Smooth muscle cell (in vitro differentiated cells): ENCODE results near the gene ARHGDIA. TPM values are rescaled to one million over a fixed set of nuclear protein-coding genes. Genes with fewer than 3 reads are reported as not detected.

Source experiments
- DNase-seq: peaks from one replicate; lab custom pipeline; 2025; ENCODE audit not compliant: unreplicated experiment; lab: John Stamatoyannopoulos, UW
- H2AFZ ChIP-seq: fragments of 200-600 bp; sonication (generic); 2 replicates; pipeline ENCODE4 v1.6.0; 2016; ENCODE audit warnings: antibody characterized with exemption, low read depth, mild to moderate bottlenecking
- H3F3A ChIP-seq: fragments of 200-600 bp; sonication (generic); 2 replicates; pipeline ENCODE4 v1.6.0; 2017; ENCODE audit warnings: antibody characterized with exemption, low read depth
- H3K27ac ChIP-seq: fragments of 200-600 bp; sonication (generic); 2 replicates; pipeline ENCODE4 v1.5.1; 2016; ENCODE audit warnings: low read depth, mild to moderate bottlenecking
- H3K27me3 ChIP-seq: fragments of 200-600 bp; sonication (generic); 2 replicates; pipeline ENCODE4 v1.6.1; 2016; ENCODE audit warnings: low read depth, mild to moderate bottlenecking
- H3K36me3 ChIP-seq: fragments of 200-600 bp; sonication (generic); 2 replicates; pipeline ENCODE4 v1.5.1; 2016; ENCODE audit warnings: low read depth
- H3K4me1 ChIP-seq: fragments of 200-600 bp; sonication (generic); 2 replicates; pipeline ENCODE4 v1.5.1; 2016; ENCODE audit warnings: low read depth
- H3K4me2 ChIP-seq: fragments of 200-600 bp; sonication (generic); 2 replicates; pipeline ENCODE4 v1.6.0; 2016; ENCODE audit warnings: mild to moderate bottlenecking
- H3K4me3 ChIP-seq: fragments of 200-600 bp; sonication (generic); 2 replicates; pipeline ENCODE4 v1.5.1; 2016; ENCODE audit warnings: mild to moderate bottlenecking
- H3K79me2 ChIP-seq: fragments of 200-600 bp; sonication (generic); 2 replicates; pipeline ENCODE4 v1.6.0; 2016; ENCODE audit warnings: low read depth, mild to moderate bottlenecking
- H3K9ac ChIP-seq: fragments of 200-600 bp; sonication (generic); 2 replicates; pipeline ENCODE4 v1.6.0; 2016; ENCODE audit warnings: low read depth
- H3K9me3 ChIP-seq: fragments of 200-600 bp; sonication (generic); replicated peaks from 2 replicates; pipeline ENCODE4 v1.5.1; 2016; ENCODE audit warnings: low read depth
- H4K20me1 ChIP-seq: fragments of 200-600 bp; sonication (generic); 2 replicates; pipeline ENCODE4 v1.6.0; 2016; ENCODE audit warnings: low read depth
- CTCF ChIP-seq: fragments of 200-600 bp; sonication (generic); IDR thresholded peaks from 2 replicates; pipeline ENCODE4 v1.5.1; 2017; ENCODE audit warnings: borderline replicate concordance, mild to moderate bottlenecking, antibody characterized with exemption; ENCODE audit not compliant: insufficient read depth, poor library complexity, severe bottlenecking
- WGBS: methylation state at CpG from one replicate; pipeline ENCODE4 v1.1.7; 2016; ENCODE audit warnings: low lambda C conversion rate; 5-methylcytosine and 5-hydroxymethylcytosine counted together
- polyA plus RNA-seq: library from polyadenylated mRNA; unstranded; fragments of >200 nt; fragmentation: Nextera tagmentation; extraction: Ambion mirVana; gene quantifications from 2 replicates; pipeline ENCODE4 v1.2.1, GENCODE V29; 2016
- total RNA-seq: library from RNA; depleted of rRNA; stranded (reverse); fragments of >200 nt; gene quantifications from 2 replicates; pipeline ENCODE4 v1.2.3, GENCODE V29; 2014

ARHGDIA gene
- total and polyA plus RNA-seq, 2 experiments from 2014 or later, result 256 to 360 TPM

DNA sequence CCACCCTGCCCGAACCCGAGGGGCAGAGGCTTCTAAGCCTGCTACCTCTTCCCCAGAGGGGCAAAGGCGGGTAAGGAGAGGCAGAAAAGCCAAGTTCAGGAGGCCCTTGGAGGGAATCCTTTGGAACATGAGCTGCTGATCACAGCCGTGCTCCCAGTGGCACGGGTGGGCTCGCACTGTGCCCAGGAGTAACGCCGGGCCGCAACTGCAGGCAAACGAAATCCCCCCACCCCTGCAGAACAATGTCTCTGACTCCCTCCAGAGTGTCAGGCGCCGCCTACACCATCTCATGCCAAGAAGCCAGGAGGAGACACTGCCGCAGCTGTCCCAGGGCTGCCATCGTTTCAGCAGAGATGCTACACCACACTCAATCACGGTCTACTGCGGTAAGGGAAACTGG, 19.7 kb downstream of the ARHGDIA start:
- H2AFZ ChIP-seq, result no peak overlapping the region
- H3K36me3 ChIP-seq, result peaks cover 10% of the 10 kb centered on the region
- 98% methylated on average over 16 of the region's 16 CpGs for WGBS
- H3K4me1 ChIP-seq, result no peaks in the 10 kb centered on the region
- no peak overlapping the region for H3K4me3 ChIP-seq
- no peak overlapping the region for H3K4me2 ChIP-seq
- H3K79me2 ChIP-seq, result peaks cover 72% of the 10 kb centered on the region
- H3K27me3 ChIP-seq, result no peaks in the 10 kb centered on the region
- H3K9me3 ChIP-seq, result no peaks in the 10 kb centered on the region
- TF ChIP-seq CTCF, result no peak
- H3K9ac ChIP-seq, result no peak overlapping the region
- H3F3A ChIP-seq, result peaks cover 11% of the 10 kb centered on the region
- H3K27ac ChIP-seq, result no peak overlapping the region
- DNase-seq, result no peak
- H4K20me1 ChIP-seq, result peaks cover 98% of the 10 kb centered on the region

DNA sequence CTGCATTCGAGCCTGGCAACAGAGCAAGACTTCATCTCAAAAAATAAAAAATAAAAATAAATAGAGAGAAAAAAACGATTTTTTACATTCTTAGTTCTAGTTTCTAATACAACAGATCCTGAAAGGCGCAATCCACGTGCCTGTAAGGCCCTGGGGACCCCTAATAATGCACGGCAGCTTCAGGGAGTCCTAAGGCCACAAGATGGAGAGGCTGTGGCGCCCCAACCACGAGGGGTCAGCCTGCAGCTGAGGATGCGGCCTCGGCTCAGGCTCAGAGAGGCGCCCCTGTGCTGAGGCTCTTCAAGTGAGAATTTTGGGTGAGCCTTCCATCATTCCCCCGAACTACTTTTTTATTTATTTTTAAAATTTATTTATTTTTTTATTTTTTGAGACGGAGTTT, 21.7 kb downstream of the ARHGDIA start:
- DNase-seq, result no peak
- 98% methylated on average over 12 of the region's 12 CpGs for WGBS
- Histone ChIP-seq H3K4me3 (no peak overlapping the region), H3F3A (peaks cover 30% of the 10 kb centered on the region), H3K79me2 (peaks cover 53% of the 10 kb centered on the region), H3K36me3 (peaks cover 16% of the 10 kb centered on the region), H3K4me2 (no peak overlapping the region), H2AFZ (no peak overlapping the region), H3K27ac (no peak overlapping the region), H4K20me1 (peaks cover 98% of the 10 kb centered on the region), H3K4me1 (no peaks in the 10 kb centered on the region), H3K9me3 (no peaks in the 10 kb centered on the region), H3K9ac (no peak overlapping the region), H3K27me3 (no peaks in the 10 kb centered on the region)
- no peak for TF ChIP-seq CTCF

- TF ChIP-seq CTCF, result no peak
- 93% methylated on average over 24 of the region's 24 CpGs for WGBS
Measured at GRCh38 chr17:81846743-81847689, 24.1 kb downstream of the ARHGDIA start.

More at GRCh38 chr17:81846743-81847689, 24.1 kb downstream of the ARHGDIA start:
- Histone ChIP-seq H3K79me2 (peaks cover 31% of the 10 kb centered on the region), H3K27me3 (no peaks in the 10 kb centered on the region), H4K20me1 (peaks cover 93% of the 10 kb centered on the region), H3K9ac (no peak overlapping the region), H3K9me3 (no peaks in the 10 kb centered on the region), H3K36me3 (peaks cover 8% of the 10 kb centered on the region), H3K4me1 (no peaks in the 10 kb centered on the region), H3K4me2 (no peak overlapping the region), H2AFZ (no peak overlapping the region), H3F3A (peaks cover 41% of the 10 kb centered on the region), H3K4me3 (no peak overlapping the region), H3K27ac (no peak overlapping the region)
- DNase-seq, result no peak
